Hepatic stellate cell (primary cell): Measurements from ENCODE around the gene STAM2.

Source experiments
- DNase-seq: peaks from one replicate; pipeline ENCODE4 v3.0.0; 2011; ENCODE audit warnings: low spot score

The STAM2 gene

GRCh38 chr2:152071092-152071491 lies 104.5 kb downstream of the STAM2 start:
- DNase-seq: no peak

GRCh38 chr2:152068226-152068625 lies 107.3 kb downstream of the STAM2 start:
- no peak for DNase-seq

GRCh38 chr2:152067823-152068222 lies 107.7 kb downstream of the STAM2 start:
- DNase-seq: no peak
